Embryonic facial prominence (tissue), 1 donor: ENCODE measurements around the gene TTC31.
"Not testable (repeated sequence)": the region's sequence is repeated elsewhere in the genome, so short reads cannot be mapped to it uniquely, and the experiment has no call there.

Experiments used
- DNase-seq: peaks from one replicate; pipeline ENCODE4 v3.0.0-alpha.2; 2016; ENCODE audit errors: extremely low spot score

The TTC31 gene

DNA sequence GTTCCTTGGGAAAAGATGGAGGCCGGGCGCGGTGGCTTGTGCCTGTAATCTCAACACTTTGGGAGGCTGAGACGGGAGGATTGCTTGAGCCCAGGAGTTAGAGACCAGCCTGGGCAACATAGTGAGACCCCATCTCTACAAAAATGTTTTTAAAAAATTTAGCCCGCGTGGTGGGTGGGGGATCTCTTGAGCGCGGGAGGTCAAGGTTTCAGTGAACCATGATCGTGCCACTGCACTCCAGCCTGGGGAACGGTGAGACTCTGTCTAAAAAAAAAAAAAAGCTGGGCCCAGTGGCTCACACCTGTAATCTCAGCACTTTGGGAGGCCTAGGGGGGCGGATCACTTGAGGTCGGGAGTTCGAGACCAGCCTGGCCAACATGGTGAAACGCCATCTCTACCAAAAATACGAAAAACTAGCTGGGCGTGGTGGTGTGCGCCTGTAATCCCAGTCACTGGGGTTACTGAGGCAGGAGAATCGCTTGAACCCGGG is 839 bp downstream of the TTC31 start:
- DNase-seq: not testable (repeated sequence)

DNA sequence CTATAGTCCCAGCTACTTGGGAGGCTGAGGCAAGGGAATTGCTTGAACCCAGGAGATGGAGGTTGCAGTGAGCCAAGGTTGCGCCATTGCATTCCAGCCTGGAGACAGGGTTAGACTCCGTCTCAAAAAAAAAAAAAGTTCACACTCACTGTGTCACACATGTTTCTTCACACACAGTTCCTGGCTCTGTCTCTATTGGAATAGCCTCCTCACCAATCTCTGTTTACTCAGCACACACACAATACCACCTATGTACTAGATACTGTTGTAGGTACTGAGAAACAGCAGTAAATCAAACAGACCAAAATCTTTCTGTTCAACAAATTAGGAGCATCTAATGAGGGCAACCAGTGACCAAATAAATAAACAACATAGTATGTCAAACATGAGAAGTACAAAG is 3.3 kb downstream of the TTC31 start:
- DNase-seq: no peak

DNA sequence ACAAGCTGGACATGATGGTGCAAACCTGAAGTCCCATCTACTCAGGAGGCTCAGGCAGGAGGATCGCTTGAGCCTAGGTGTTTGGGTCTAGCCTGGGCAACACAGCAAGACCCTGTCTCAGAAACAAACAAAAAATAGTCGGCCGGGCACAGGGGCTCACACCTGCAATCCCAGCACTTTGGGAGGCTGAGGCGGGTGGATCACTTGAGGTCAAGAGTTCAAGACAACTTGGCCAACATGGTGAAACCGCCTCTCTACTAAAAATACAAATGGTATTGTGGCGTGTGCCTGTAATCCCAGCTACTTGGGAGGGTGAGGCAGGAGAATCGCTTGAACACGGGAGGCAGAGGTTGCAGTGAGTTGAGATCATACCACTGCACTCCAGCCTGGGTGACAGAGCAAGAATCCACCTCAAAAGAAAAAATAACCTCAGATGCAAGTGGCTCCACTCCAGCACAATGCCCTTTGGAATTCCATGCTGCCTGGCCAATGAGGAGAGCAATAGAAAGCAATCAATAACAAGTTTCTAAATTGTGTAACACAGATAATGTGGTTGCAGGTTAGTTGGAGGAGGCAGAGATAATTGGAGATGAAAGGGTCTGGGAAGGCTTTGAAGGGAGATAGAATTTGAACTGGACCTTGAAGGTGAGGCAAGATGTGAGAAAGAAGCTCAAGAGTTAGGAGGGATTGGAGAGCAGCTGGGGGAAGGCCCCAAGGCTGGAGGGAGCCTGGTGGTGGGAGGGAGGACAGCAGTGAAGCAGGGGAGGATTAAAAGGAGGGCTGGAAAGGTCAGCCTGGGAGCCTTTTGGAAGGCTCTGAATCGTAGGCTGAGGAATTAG is 6.0 kb downstream of the TTC31 start:
- DNase-seq: no peak

DNA sequence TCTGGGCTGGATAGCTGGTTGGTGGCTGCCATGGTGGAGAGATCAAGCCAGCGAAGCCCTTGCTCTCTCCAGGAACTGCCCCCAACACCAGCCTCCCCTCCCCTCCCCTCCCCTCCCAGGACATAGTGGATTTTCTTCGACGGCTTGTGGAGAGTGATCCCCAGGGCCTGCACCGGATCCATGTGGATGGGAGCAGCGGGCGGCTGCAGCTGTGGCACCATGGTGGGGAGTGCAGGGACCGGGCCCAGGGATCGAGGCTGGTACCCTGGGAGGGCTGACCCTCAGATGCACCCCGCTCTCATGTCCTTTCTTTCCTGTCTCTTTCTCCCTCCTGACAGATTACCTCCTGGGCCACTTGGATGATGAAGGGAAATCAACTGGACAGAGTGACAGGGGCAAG is 7.0 kb downstream of the TTC31 start:
- no peak for DNase-seq

DNA sequence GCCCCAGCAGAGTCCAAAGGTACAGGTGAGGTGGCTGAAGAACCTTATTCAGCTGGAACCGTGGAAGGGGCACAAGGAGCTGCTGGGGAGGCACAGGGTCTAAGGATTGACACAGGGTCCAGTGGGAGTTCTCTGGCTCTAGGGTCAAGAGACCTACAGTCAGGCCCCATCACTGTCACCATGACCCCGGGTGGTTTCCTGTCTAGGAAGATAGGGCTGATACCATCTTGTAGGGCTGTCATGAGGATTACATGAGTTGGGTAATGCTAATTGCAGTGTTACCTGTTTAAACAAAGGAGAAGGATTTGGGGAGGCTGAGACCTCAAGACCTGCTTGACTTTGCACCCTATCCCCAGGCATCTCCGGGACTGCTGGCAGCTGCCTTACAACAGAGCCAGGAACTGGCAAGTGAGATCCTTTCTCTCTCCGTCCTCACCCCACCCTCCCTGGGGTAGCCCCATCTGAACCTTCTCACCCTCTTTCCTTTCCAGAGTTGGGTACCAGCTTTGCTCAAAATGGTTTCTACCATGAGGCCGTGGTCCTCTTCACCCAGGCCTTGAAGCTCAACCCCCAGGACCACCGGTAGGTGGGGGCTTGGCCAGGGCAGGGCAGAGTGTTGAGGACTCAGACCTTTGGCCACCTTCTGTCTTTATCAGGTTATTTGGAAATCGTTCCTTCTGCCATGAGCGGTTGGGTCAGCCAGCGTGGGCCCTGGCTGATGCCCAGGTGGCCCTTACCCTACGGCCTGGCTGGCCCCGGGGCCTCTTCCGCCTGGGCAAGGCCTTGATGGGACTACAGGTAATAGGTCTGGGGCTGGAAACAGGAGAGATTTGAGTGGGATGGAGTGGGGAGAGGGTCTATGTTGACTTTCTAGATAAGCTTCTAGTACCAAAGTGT is 9.0 kb downstream of the TTC31 start:
- DNase-seq: no peak

DNA sequence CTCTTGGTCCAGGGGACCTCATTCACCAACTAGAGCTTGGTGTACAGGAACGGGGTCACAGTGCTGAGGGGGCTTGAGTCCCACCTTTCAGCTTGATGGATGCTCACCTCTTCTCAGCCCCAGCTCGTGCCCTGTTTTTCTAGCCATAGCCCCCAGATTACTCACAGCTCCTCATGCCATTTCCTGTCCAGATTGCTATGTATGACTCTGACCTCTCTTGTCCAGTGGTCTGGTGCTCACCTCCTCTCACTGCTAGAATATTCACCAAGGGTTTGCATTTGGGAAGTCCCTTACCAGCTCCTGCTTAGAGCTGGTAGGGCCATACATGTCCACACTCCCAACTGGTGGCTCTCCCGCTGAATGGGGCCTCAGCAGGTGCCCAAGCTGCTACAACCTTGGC is 10.7 kb downstream of the TTC31 start:
- DNase-seq: no peak

DNA sequence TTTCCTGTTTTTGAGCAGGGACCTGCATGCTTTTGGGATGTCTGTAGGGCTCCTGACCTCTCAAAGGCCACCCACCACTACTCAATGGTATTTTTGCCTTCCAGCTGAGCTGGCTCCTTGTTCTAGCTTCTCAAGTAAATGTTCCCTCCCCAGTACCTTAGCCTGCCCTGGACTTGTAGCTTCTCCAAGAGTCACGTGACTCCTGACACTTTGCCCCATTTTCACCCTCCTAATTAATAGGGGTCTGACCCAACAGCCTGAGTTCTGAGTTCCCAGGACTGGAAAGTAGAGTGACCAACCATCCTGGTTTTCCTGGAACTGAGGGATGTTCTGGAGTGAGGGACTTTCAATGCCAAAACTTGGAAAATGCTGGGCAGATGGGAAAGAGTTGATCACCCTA is 12.6 kb downstream of the TTC31 start:
- DNase-seq: no peak

DNA sequence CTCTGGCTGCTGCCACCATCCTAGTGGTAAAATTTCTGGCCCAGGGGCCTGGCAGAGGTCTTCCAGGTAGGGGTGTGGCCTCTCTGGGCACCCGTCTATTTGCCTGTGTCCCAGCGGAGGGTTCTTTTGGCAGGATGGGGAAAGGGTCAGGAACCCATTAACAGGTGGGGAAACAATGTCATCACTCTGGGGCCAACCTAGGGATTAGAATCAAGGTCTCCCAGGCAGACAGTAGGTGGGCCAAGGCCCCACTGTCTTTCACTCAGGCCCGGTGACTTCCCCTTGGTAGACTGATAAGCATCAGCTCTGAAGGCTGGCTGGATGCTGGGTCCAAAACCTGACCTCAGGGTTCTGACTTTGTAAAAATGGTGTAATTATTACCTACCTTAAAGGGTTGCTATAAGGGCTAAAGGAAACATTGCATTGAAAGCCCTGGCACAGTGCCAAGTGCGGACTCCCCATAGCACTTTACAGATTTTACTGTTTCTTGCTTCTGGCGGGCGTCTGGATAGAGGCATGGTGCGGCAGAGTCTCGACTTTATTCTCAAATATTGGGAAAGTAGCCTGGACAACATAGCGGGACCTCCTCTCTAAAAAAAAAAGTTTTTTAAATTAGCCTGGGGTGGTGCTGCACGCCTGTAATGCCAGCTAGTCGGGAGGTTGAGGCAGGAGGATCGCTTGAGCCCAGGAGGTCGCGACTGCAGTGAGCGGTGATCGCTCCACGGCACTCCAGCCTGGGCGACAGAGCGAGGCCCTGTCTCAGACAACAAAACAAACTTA is 14.3 kb downstream of the TTC31 start:
- DNase-seq: no peak

DNA sequence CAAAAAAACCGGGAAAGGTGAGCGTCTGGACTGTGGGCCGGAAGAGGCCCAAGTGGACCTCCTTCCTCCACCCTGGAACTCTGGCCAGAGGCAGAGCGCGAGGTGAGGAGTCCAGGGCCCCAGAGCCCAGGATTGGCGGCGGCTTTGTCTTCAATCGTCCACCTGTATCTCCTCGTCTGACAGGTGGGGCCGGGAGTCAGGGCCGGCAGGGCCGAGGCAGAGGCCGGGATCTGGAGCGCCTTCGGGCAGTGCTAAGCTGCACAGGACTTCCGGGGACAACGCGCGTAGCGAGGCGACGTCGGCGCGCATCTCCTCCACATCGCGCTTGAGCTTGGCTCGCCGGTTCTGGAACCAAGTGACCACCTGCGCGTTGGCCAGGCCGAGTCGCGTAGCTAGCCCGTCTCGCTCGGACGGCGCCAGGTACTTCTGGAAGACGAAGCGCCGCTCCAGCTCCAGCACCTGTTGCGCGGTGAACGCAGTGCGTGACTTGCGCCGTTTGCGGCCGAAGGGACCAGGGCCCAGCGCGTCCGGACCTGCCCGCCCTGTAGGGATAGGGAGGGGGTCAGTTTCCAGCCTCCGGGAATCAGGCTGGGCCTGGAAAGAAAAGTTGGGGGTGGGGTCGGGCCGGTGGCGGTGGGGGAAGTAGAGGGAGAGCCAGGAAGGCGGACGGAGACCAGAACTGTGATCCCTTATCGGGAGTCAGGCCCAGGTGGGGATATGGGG is 15.1 kb downstream of the TTC31 start:
- DNase-seq: no peak

DNA sequence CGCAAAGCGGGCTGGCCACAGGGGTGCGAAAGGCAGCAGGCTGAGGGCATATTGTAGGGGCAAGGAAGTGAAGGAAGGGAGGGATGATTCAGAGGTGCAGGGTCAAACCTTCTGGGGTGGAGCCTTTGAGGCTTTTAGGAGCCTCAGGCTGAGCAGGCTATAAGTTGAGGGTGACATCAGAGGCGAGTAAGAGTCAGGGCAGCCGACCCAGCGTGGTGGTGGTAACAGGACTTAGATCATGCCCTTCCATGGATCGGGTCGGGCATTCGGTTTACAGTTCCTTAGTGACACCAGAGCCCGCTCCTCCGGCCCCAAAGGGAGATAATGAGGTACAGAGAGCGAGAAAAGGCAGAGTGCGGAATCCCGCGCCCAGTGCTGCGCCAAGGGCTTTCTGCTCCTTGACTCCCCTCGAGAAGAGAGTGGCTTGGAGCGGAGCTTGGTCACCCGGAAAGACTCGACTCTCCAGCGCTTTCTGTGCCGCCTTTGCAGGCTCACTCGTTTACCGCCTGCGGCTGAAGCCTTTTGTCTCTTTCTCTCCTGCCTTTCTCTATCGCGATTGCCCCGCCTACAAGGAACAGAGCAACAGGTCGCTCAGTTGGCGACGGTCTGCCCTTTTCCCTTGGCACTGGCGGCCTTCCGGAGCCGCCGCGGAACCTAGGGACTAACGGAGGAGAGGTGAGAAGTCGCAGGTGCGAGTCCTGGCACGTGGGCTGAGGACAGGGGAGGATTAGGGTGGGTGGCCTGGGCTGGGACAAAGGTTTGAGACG is 15.8 kb downstream of the TTC31 start:
- no peak for DNase-seq

DNA sequence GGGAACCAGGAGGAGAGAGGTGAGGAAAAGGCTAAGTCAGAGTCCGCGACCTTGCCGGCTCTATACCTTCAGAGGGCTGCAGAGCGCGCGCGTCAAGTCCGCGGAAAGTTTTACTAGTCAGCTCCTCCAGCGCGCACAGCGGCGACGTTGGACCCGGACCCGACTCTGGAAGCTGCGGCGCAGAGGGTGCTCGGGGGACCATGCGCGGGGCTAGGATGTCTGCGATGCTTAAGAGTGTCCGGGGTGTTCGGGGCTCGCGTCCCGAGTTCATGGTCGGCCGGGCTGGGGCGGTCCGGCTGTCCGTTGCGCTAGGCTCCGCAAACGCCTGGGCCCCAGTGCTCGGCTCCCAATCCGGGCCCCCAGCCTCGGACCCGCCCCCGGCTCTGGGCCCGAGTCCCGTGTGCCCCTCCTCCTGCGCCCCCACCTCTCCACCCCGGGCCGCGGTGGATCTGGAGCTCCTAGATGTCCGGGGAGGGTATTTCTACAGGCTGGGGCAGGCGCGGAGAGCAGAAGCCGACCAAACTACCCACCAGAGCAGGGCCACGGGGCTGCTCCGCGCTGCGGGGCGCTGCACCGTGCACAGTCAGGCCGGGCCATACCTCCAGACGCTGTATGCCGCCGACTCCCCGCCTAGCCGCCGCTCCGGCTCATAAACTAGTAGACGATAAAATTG is 16.5 kb downstream of the TTC31 start, which contains the start of gene LBX2:
Gene LBX2 (minus strand): TSS at position 337 of the 673 bp plus-strand sequence. CDS start 66 bp downstream, at position 271.
- no peak for DNase-seq

DNA sequence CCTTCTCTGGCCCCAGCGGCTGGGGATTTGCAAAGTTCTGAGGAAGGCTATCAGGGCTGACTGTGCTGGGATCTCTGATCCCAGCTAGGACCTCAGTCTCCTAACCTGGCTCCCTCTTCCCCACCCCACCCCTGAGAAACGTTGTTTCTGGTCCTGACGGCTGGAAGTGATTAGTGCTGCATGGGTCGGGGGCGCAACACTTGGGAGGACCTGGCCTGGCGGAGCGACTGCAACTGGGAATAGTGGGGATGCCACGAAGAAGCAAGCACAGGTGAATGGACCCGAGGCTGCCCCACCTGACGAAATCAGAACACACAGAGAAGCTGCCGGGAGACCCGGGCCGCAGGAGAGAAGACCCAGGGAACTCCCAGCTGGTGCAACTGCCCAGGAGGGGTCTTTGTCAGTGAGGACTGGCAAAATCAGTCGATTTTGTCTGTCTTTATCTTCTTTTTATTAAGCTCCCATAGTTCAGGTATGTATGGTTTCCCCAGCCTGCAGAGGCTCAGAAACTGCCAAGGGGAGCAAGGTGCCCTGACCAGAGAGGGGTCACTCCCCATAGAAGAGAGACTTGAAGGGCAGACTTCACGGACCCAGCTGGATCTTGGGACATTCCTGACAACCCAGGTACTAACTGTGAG is 17.2 kb downstream of the TTC31 start:
- no peak for DNase-seq

DNA sequence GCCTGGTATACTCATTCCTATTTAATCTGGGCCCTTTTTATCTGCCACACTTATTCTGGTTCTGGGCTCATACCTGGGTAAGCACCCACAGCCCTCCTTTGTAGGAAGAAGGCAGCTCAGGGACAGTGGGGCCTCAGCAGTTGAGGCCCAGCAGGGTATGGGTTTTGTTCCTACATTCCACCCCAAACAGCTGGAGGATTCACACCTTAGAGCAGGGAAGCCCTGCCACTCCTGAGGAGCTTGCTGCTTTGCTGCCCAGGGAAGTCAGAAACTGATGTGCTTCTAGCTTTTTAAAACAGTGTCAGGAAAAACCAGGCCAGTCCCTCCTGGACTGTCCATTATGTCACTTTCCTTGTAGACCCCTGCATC is 17.7 kb downstream of the TTC31 start:
- DNase-seq: no peak

DNA sequence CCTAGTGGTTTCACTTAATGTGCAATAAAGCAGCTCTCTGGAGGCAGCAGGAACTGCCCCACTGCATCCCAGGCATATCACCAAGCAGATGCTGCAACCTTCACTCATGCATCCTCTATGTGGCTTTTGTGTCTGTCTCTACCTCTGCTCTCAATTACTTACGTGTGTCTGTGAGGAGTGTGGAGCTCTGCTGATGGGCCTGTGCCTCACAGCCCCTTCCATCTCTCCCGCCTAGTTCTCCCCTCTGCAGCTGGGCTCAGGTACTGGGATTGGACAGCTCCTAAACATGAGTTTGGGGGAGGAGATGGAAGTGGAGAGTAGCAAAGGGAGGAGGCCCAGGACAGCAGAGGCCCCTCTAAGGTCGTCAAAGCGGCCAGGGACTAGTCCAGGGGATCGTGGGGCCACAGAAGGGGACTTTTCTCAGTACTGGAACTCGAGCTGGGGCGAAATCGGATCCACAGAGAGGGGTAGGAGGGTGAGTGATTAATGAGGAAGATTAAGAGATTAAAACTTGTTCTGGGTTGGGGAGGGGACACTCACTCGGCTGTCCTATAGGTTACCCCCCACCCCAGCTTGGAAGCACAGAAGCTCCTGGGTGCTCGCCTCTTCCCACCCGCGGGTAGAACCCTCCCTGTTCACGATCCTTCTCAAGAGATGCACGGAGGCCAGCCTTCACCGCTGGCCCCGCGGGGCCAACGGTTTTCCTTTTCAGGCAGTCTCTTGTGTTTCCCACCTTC is 18.6 kb downstream of the TTC31 start:
- no peak for DNase-seq

DNA sequence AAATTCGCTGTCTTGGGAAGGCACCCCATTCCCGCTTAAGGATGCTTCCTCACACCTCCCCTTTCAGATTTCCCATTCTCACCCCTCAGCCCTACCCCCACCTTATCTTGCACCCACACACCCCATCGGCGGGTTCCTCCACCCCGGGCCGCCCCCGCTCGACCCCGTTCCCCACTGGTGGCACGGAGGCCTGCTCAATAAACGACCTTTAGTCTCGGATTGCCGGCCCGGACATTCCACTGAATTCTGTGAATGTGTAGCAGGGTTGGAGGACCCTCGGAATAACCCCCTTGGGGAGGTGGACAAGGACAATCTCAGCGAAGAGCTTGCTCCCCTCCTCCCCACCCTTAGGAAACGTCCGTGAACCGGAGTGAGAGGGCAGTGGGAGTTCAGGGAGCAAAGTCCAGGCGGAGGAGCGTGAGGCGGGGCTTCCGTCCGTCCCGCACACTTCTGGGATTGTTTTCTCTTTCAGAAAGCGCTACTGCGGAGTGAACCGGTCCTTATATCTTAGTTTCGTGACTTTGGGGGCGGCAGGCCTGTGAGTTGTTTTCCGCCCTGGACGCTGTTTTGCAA is 19.4 kb downstream of the TTC31 start:
- DNase-seq: no peak

DNA sequence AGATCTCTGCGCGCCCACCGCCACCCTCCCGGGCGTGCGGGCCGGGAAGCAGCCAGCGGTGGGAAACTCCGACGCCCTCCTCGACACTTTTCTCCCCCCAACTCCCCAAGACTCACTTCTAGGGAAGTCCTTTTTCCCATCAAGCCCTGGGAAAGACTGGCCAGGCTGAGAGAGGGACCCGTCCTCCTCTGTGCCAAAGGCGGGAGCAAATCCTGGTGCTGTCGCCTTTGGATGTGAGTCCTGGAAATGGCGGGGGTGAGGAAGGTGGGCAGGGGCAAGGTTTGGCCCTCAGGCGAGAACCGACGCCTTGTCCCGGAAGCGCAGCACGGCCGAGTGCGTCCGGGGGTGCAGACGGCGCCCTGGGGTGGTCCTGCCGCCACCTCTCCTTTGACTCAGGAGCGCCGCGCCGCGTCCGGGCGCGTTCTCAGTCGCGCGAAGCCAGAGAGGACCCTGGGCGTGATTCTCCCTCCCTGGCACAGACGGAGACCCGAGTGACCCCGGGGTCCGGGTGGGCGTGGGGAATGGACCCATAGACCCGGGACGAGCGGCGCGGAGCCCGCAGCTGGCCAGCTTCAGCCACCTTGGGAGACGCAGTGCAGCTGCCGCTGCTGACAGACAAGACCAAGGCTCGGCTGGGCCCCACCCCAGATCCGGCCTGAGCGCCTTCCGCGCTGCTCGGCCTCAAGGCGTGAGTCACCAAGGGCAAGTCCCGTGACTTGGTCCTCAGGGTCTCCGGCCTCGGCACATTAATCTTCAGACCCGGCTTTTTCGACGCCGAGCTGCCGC is 20.0 kb downstream of the TTC31 start:
- DNase-seq: no peak
